ENCODE data around the gene ZNF407.

DNA sequence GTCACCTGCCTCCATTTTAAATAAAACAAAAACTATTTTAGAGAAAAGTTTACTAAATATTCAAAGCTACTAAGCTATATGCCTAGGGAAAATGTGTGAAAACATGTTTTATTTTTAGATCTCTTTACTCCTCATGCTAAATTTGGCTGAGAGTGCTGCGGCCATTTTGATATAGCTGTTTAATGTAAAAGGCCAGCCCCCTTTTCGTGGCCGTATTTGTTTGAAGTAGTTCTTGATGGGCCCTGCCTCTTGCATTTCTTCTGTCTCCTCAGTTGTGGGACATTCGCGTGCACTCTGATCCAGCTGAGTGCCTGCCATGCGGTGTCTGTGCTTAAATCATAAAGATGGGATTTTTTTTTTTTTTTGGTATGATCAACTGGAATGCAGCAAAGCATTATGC is 64.0 kb downstream of the ZNF407 start:
- TF ChIP-seq, protein P1, sequence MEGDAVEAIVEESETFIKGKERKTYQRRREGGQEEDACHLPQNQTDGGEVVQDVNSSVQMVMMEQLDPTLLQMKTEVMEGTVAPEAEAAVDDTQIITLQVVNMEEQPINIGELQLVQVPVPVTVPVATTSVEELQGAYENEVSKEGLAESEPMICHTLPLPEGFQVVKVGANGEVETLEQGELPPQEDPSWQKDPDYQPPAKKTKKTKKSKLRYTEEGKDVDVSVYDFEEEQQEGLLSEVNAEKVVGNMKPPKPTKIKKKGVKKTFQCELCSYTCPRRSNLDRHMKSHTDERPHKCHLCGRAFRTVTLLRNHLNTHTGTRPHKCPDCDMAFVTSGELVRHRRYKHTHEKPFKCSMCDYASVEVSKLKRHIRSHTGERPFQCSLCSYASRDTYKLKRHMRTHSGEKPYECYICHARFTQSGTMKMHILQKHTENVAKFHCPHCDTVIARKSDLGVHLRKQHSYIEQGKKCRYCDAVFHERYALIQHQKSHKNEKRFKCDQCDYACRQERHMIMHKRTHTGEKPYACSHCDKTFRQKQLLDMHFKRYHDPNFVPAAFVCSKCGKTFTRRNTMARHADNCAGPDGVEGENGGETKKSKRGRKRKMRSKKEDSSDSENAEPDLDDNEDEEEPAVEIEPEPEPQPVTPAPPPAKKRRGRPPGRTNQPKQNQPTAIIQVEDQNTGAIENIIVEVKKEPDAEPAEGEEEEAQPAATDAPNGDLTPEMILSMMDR (IDR thresholded peaks at IDR 0.05; ENCODE audit: borderline replicate concordance, extremely low read depth, low read length, poor library complexity, severe bottlenecking) = no peak
- no peak for TF ChIP-seq EZH2 (IDR thresholded peaks at IDR 0.05; ENCODE audit: borderline replicate concordance, low read depth, low read length, severe bottlenecking)

Measured in DND-41 (cell line).